Gastroesophageal sphincter (tissue), 4 donors: ENCODE measurements around the gene ADARB1. TPM values are rescaled to one million over a fixed set of nuclear protein-coding genes. Genes with fewer than 3 reads are reported as not detected.
A peak's percentile ranks its signal among the peaks of the same experiment; 100 is the strongest.

Experiments used
- ATAC-seq: fragments of 150-250 bp; one replicate; pipeline ENCODE4 v1.9.1; 2016; ENCODE audit warnings: mild to moderate bottlenecking, moderate library complexity
- H3K27ac ChIP-seq, 4 donors: fragments of 200-600 bp; sonication (generic) in 3 of 4; 1 replicate in 3 of 4; 2 replicates in 1 of 4; pipeline ENCODE4 v1.5.1; 2016 to 2019
- H3K27me3 ChIP-seq: fragments of 200-600 bp; sonication (generic); one replicate; pipeline ENCODE4 v1.5.1; 2019
- H3K36me3 ChIP-seq, 2 donors: fragments of 200-600 bp; sonication (generic); one replicate each; pipeline ENCODE4 v1.5.1; 2019; ENCODE audit warnings: control low read depth in 1 of 2
- H3K4me1 ChIP-seq, 3 donors: fragments of 200-600 bp; sonication (generic); 1 replicate in 2 of 3; 2 replicates in 1 of 3; pipeline ENCODE4 v1.5.1; 2016 to 2019; ENCODE audit warnings: control low read depth in 2 of 3
- H3K4me3 ChIP-seq, 2 donors: fragments of 200-600 bp; sonication (generic); one replicate each; pipeline ENCODE4 v1.5.1; 2019; ENCODE audit warnings: mild to moderate bottlenecking in 1 of 2, moderate library complexity in 1 of 2
- H3K9me3 ChIP-seq, 3 donors: fragments of 200-600 bp; sonication (generic); one replicate each; pipeline ENCODE4 v1.5.1; 2017 to 2019; ENCODE audit warnings: control low read depth in 2 of 3
- CTCF ChIP-seq, 4 experiments: fragments of 200-600 bp in 2 of 4; fragments of 450-650 bp in 2 of 4; sonication (generic) in 1 of 4; IDR thresholded peaks; one replicate each; pipeline ENCODE4 v1.5.1; 2017 to 2019; ENCODE audit warnings: antibody characterized with exemption in 4 of 4, mild to moderate bottlenecking in 2 of 4, moderate library complexity in 2 of 4
- EP300 ChIP-seq: sonication (generic); formaldehyde crosslinking; IDR thresholded peaks from one replicate; pipeline ENCODE4 v1.6.1; 2017; ENCODE audit warnings: antibody characterized with exemption, mild to moderate bottlenecking
- POLR2A ChIP-seq, 2 donors: fragments of 450-650 bp; IDR thresholded peaks; one replicate each; pipeline ENCODE4 v1.6.1; 2017; ENCODE audit warnings: antibody characterized with exemption in 2 of 2, mild to moderate bottlenecking in 2 of 2, moderate library complexity in 1 of 2
- POLR2AphosphoS5 ChIP-seq: sonication (generic); formaldehyde crosslinking; IDR thresholded peaks from one replicate; pipeline ENCODE4 v1.6.1; 2017; ENCODE audit warnings: antibody characterized with exemption
- WGBS, 2 donors: methylation state at CpG; one replicate each; pipeline ENCODE4 v1.1.5; 2018; ENCODE audit warnings: low coverage in 1 of 2; 5-methylcytosine and 5-hydroxymethylcytosine counted together
- total RNA-seq, 4 donors: library from RNA; depleted of rRNA; stranded (reverse); fragments of >200 nt; gene quantifications; one replicate each; pipeline ENCODE4 v1.1.0, GENCODE V29; 2016

ADARB1 gene
- total RNA-seq, 4 donors from 2014 or later = 136 to 228 (median 181) TPM

GRCh38 chr21:45052960-45053359, 21.4 kb upstream of the ADARB1 start:
- Histone ChIP-seq H3K9me3 (no peaks in the 10 kb centered on the region), H3K4me3 (no peak overlapping the region), H3K27ac (peak overlapping the region in 1 of 4 donors; percentile 9), H3K27me3 (no peaks in the 10 kb centered on the region), H3K36me3 (no peaks in the 10 kb centered on the region), H3K4me1 (peaks cover 0 to 32% (median 9%) of the 10 kb centered on the region in 3 donors)
- no peak for TF ChIP-seq POLR2AphosphoS5
- no peak for TF ChIP-seq CTCF (IDR thresholded peaks at IDR 0.05)
- TF ChIP-seq EP300 = no peak
- TF ChIP-seq POLR2A (IDR thresholded peaks at IDR 0.05) = no peak
- WGBS, 2 donors = 83 to 90% methylated on average over 2 to 9 of the region's 10 CpGs
- ATAC-seq = no peak

- 86% methylated on average over 2 of the region's 8 CpGs; no CpG with 5 or more reads in 1 of the 2 donors for WGBS, 2 donors
- no peak overlapping the region for H3K4me3 ChIP-seq
- no peak for TF ChIP-seq CTCF (IDR thresholded peaks at IDR 0.05)
- TF ChIP-seq EP300 = no peak
- no peak for TF ChIP-seq POLR2A (IDR thresholded peaks at IDR 0.05)
- no peak for TF ChIP-seq POLR2AphosphoS5
- no peaks in the 10 kb centered on the region for H3K36me3 ChIP-seq
- H3K27ac ChIP-seq = peak overlapping the region in 2 of 4 donors; percentile 9 to 19
- H3K4me1 ChIP-seq = peaks cover 0 to 25% (median 5%) of the 10 kb centered on the region in 3 donors
- no peak for ATAC-seq
- no peaks in the 10 kb centered on the region for H3K27me3 ChIP-seq
- H3K9me3 ChIP-seq = no peaks in the 10 kb centered on the region
These were observed 20.7 kb upstream of the ADARB1 start for GRCh38 chr21:45053561-45054226.

GRCh38 chr21:45054227-45054926, 20.0 kb upstream of the ADARB1 start:
- WGBS, 2 donors = 85 to 100% methylated on average over 1 to 15 of the region's 18 CpGs
- TF ChIP-seq POLR2AphosphoS5 = no peak
- TF ChIP-seq CTCF (IDR thresholded peaks at IDR 0.05) = no peak
- TF ChIP-seq POLR2A (IDR thresholded peaks at IDR 0.05) = no peak
- no peak for TF ChIP-seq EP300

GRCh38 chr21:45054927-45055612, 19.3 kb upstream of the ADARB1 start:
- no peak for ATAC-seq
- peaks cover 0 to 17% (median 0%) of the 10 kb centered on the region in 3 donors for H3K4me1 ChIP-seq
- TF ChIP-seq EP300 = no peak
- TF ChIP-seq POLR2A (IDR thresholded peaks at IDR 0.05) = no peak
- no peak for TF ChIP-seq CTCF (IDR thresholded peaks at IDR 0.05)
- TF ChIP-seq POLR2AphosphoS5 = no peak

More at GRCh38 chr21:45054227-45054926, 20.0 kb upstream of the ADARB1 start:
- no peak for ATAC-seq
- H3K27ac ChIP-seq = peak overlapping the region in 1 of 4 donors; percentile 9
- H3K27me3 ChIP-seq = no peaks in the 10 kb centered on the region
- peaks cover 0 to 21% (median 0%) of the 10 kb centered on the region in 3 donors for H3K4me1 ChIP-seq
- no peaks in the 10 kb centered on the region for H3K36me3 ChIP-seq
- no peak overlapping the region for H3K4me3 ChIP-seq
- no peaks in the 10 kb centered on the region for H3K9me3 ChIP-seq

More at GRCh38 chr21:45054927-45055612, 19.3 kb upstream of the ADARB1 start:
- no peaks in the 10 kb centered on the region for H3K9me3 ChIP-seq
- WGBS, 2 donors = 80% methylated on average over 2 of the region's 37 CpGs; no CpG with 5 or more reads in 1 of the 2 donors
- no peaks in the 10 kb centered on the region for H3K27me3 ChIP-seq
- H3K27ac ChIP-seq = no peak overlapping the region
- H3K4me3 ChIP-seq = no peak overlapping the region
- no peaks in the 10 kb centered on the region for H3K36me3 ChIP-seq
